Measurements from ENCODE around the gene ZNF205. TPM values are rescaled to one million over a fixed set of nuclear protein-coding genes. Genes with fewer than 3 reads are reported as not detected.
A peak's percentile ranks its signal among the peaks of the same experiment; 100 is the strongest.

Gene ZNF205
- total RNA-seq, 1 donor from 2014 or later, result 21.1 TPM

DNA sequence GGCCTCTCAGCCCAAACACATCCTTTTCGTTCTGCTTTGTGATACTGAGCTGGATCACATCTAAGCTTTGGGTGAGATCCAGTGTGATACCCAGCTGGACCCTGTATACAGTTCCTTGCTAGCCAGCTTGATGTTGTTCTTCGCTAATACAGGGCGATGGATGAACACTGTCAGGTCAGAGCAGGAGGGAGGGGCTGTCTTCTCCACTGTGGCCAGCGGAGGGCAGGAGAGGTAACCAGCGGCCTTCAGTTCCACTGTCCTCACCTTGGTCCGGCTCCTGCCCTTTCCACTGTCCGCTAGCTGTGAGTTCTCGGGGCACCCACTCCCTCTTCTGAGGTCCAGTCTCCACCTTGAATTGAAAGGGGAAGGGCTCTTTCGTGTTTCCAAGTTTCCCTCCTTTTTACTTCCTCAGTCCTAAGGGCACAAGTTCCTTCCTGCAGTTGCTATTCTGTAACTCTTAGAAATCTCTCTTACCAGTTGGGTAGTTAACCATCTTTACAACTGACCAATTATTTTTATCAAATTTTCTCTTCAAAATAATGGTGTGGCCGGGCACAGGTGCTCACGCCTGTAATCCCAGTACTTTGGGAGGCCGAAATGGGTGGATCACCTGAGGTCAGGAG lies 19.5 kb downstream of the ZNF205 start:
- Mint-ChIP-seq H3K4me3 (peak overlapping the region; percentile 87), H3K4me1 (peaks cover 41% of the 10 kb centered on the region), H3K27me3 (ENCODE audit: low read depth) (no peaks in the 10 kb centered on the region), H3K27ac (ENCODE audit: unreplicated experiment) (no peak overlapping the region), H3K36me3 (ENCODE audit: low read depth) (peaks cover 9% of the 10 kb centered on the region), H3K9me3 (no peaks in the 10 kb centered on the region)
- TF ChIP-seq, protein P1, sequence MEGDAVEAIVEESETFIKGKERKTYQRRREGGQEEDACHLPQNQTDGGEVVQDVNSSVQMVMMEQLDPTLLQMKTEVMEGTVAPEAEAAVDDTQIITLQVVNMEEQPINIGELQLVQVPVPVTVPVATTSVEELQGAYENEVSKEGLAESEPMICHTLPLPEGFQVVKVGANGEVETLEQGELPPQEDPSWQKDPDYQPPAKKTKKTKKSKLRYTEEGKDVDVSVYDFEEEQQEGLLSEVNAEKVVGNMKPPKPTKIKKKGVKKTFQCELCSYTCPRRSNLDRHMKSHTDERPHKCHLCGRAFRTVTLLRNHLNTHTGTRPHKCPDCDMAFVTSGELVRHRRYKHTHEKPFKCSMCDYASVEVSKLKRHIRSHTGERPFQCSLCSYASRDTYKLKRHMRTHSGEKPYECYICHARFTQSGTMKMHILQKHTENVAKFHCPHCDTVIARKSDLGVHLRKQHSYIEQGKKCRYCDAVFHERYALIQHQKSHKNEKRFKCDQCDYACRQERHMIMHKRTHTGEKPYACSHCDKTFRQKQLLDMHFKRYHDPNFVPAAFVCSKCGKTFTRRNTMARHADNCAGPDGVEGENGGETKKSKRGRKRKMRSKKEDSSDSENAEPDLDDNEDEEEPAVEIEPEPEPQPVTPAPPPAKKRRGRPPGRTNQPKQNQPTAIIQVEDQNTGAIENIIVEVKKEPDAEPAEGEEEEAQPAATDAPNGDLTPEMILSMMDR (conservative IDR thresholded peaks at IDR 0.05), result peak; percentile 64
- peak; percentile 51 for DNase-seq (ENCODE audit: low read depth, low spot score)

DNA sequence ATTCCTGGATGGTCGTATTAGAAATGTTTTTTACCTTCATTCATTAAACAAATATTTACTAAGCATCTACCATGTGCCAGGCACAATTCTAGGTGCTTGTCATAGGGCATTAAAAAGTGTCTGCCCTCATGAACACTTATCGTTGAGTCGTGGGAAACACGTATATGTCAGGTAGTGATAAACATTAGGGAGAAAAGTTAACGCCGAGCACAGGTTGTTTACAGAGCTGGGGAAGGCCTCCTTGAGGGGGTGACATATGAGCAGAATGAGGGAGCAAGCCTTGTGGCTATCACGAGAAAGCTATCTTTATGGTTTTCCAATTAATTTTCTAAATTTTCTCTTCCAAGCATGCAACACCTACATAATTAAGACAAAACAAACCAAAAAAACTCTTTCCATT lies 21.5 kb downstream of the ZNF205 start:
- TF ChIP-seq, protein P1 (conservative IDR thresholded peaks at IDR 0.05), result no peak
- H3K27me3 Mint-ChIP-seq (ENCODE audit: low read depth), result no peaks in the 10 kb centered on the region
- H3K27ac Mint-ChIP-seq (ENCODE audit: unreplicated experiment), result peak overlapping the region; percentile 97
- DNase-seq (ENCODE audit: low read depth, low spot score), result no peak
- H3K4me3 Mint-ChIP-seq, result peak overlapping the region; percentile 99
- H3K9me3 Mint-ChIP-seq, result no peaks in the 10 kb centered on the region
- H3K4me1 Mint-ChIP-seq, result peaks cover 40% of the 10 kb centered on the region
- H3K36me3 Mint-ChIP-seq (ENCODE audit: low read depth), result peaks cover 6% of the 10 kb centered on the region

DNA sequence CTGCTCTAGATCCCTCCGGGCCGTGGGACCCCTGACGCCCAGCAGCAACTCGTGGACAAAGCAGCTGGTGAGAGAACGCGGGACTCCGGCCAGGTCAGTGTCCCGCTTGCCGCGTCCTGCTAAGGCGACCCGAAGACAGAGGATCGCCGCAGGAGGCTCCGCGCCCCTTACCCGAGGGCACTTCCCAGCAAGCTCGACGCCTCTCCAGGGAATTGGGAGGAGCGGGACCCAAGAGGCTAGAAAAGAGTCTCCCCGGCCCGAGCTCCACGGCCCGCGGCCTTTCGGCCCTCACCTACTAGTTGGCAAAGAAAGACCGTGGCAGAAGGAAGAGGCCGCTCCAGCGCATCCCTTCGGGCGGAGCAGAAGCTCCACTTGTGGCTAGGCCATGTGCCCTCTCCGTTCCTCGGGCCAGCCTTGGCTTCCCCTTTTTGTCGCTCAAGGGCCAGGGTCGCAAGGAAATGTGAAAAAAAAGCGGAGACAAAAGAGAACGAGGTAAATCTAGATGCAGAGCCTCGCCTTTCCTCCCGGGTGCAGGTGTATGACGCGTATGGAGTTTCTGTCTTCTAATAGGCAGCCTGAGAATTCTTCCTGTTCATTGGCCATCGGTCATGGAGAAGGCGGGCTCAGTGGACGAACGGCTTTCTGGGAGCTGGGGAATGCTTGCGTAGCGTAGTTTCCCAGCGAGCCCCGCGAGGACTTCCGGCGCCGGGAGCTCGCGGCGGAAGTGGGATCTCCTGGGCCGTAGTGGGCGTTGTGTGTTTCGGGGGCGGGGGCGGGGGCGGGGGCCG lies 22.1 kb downstream of the ZNF205 start, which contains the start of gene ZNF213:
TSS of gene ZNF213 (plus strand) at position 692 of the 788 bp plus-strand sequence. CDS start 2,252 bp downstream, outside the sequence.
- H3K27ac Mint-ChIP-seq (ENCODE audit: unreplicated experiment), result peak within 1 kb of the TSS; percentile 97
- H3K36me3 Mint-ChIP-seq (ENCODE audit: low read depth), result peaks cover 4% of the 10 kb centered on the region
- TF ChIP-seq, protein P1 (conservative IDR thresholded peaks at IDR 0.05), result no peak
- H3K4me1 Mint-ChIP-seq, result peaks cover 35% of the 10 kb centered on the region
- no peaks in the 10 kb centered on the region for H3K27me3 Mint-ChIP-seq (ENCODE audit: low read depth)
- H3K4me3 Mint-ChIP-seq, result peak within 1 kb of the TSS; percentile 99
- no peaks in the 10 kb centered on the region for H3K9me3 Mint-ChIP-seq
- DNase-seq (ENCODE audit: low read depth, low spot score), result peak; percentile 82

DNA sequence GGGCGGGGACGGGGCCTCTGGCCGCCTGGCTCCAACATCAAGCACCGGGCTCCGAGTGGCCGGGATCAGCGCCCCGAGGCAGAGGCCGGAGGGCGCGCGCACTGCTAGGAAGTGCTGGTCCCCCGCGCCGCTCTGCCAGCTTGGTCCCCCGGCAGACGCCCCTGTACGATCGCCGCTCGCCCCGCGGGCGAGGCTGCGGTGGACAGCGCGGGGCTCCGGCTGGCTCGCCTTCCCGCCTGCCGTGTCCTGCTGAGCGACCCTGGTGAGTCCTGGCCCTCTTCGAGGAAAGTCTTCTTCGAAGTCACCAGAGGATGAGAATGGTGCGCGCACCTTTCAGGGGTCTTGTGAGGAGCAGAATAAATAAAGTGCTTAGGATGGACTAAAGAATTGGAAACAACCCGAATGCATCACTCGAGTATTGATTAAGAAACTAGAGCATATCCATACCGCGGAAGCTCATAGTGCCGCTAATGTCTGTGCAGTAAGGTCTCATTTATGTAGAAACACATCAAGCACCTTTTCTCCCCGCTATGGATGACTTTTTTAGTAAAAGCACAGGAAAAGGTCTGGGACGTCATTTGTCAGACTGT lies 22.8 kb downstream of the ZNF205 start:
- H3K36me3 Mint-ChIP-seq (ENCODE audit: low read depth), result no peaks in the 10 kb centered on the region
- peak overlapping the region; percentile 99 for H3K4me3 Mint-ChIP-seq
- TF ChIP-seq, protein P1 (conservative IDR thresholded peaks at IDR 0.05), result no peak
- DNase-seq (ENCODE audit: low read depth, low spot score), result no peak
- peaks cover 31% of the 10 kb centered on the region for H3K4me1 Mint-ChIP-seq
- peak overlapping the region; percentile 52 for H3K27ac Mint-ChIP-seq (ENCODE audit: unreplicated experiment)
- H3K9me3 Mint-ChIP-seq, result no peaks in the 10 kb centered on the region
- H3K27me3 Mint-ChIP-seq (ENCODE audit: low read depth), result no peaks in the 10 kb centered on the region

DNA sequence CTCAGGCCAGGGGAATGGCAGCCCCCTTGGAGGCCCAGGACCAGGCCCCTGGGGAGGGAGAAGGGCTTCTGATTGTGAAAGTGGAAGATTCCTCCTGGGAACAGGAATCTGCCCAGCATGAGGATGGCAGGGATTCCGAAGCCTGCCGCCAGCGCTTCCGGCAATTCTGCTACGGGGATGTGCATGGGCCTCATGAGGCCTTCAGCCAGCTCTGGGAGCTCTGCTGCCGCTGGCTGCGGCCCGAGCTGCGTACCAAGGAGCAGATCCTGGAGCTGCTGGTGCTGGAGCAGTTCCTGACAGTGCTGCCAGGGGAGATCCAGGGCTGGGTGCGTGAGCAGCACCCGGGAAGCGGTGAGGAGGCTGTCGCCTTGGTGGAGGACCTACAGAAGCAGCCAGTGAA lies 24.9 kb downstream of the ZNF205 start:
- H3K36me3 Mint-ChIP-seq (ENCODE audit: low read depth), result peaks cover 2% of the 10 kb centered on the region
- H3K4me3 Mint-ChIP-seq, result peak overlapping the region; percentile 74
- no peak for DNase-seq (ENCODE audit: low read depth, low spot score)
- peaks cover 27% of the 10 kb centered on the region for H3K4me1 Mint-ChIP-seq
- H3K9me3 Mint-ChIP-seq, result no peaks in the 10 kb centered on the region
- no peaks in the 10 kb centered on the region for H3K27me3 Mint-ChIP-seq (ENCODE audit: low read depth)
- TF ChIP-seq, protein P1 (conservative IDR thresholded peaks at IDR 0.05), result no peak
- no peak overlapping the region for H3K27ac Mint-ChIP-seq (ENCODE audit: unreplicated experiment)

Measured in neural crest cell (in vitro differentiated cells).